SK-N-SH (cell line): ENCODE results near the gene ORMDL3. TPM values are rescaled to one million over a fixed set of nuclear protein-coding genes. Genes with fewer than 3 reads are reported as not detected.

ENCODE experiments used
- CTCF ChIA-PET: fragments of 300-600, 350-600 bp; formaldehyde crosslinking; extraction: SDS; loops from one replicate; lab custom pipeline; 2021; lab: Yijun Ruan, JAX
- POLR2A ChIA-PET: fragments of 350-600 bp; sonication (Branson Sonifier 250); formaldehyde crosslinking; extraction: SDS; loops from one replicate; lab custom pipeline; 2020; ENCODE audit warnings: antibody characterized with exemption, inconsistent platforms; lab: Yijun Ruan, JAX
- DNase-seq: peaks from one replicate; pipeline ENCODE4 v3.0.0; 2012
- H2AFZ ChIP-seq: fragments of 200-600 bp; sonication (generic); 2 replicates; pipeline ENCODE4 v1.8.1; 2016; ENCODE audit warnings: antibody characterized with exemption, mild to moderate bottlenecking, low read depth
- H3F3A ChIP-seq: fragments of 200-600 bp; sonication (generic); replicated peaks from 2 replicates; pipeline ENCODE3; 2016; ENCODE audit warnings: antibody characterized with exemption, mild to moderate bottlenecking; ENCODE audit not compliant: insufficient read depth
- H3K27ac ChIP-seq, 2 experiments: fragments of 200-500 bp in 1 of 2; fragments of 200-600 bp in 1 of 2; sonication (Bioruptor generic) in 1 of 2; sonication (generic), shearing (Covaris generic) in 1 of 2; 2 replicates each; pipeline versions ENCODE4 v1.5.1 to v1.6.1; 2014 to 2016; ENCODE audit warnings: low read depth in 2 of 2, inconsistent platforms in 1 of 2, low read length in 1 of 2, mild to moderate bottlenecking in 1 of 2, mixed read lengths in 1 of 2
- H3K27me3 ChIP-seq: fragments of 200-600 bp; sonication (generic), shearing (Covaris generic); 2 replicates; pipeline ENCODE4 v1.6.1; 2016; ENCODE audit warnings: mixed run types; ENCODE audit not compliant: insufficient read depth
- H3K36me3 ChIP-seq, 2 experiments: fragments of 200-500 bp in 1 of 2; fragments of 200-600 bp in 1 of 2; sonication (Bioruptor generic) in 1 of 2; sonication (generic) in 1 of 2; replicated peaks in 1 of 2; 2 replicates each; pipeline versions ENCODE3 to v1.5.1; 2014 to 2016; ENCODE audit warnings: low read length in 1 of 2, mild to moderate bottlenecking in 1 of 2; ENCODE audit not compliant: insufficient read depth in 2 of 2, control insufficient read depth in 1 of 2
- H3K4me1 ChIP-seq, 2 experiments: fragments of 200-500 bp in 1 of 2; fragments of 200-600 bp in 1 of 2; sonication (Bioruptor generic) in 1 of 2; sonication (generic), shearing (Covaris generic) in 1 of 2; 2 replicates each; pipeline versions ENCODE4 v1.5.1 to v1.6.1; 2014 to 2016; ENCODE audit warnings: low read depth in 1 of 2, low read length in 1 of 2, mixed run types in 1 of 2; ENCODE audit not compliant: insufficient read depth in 2 of 2, control insufficient read depth in 1 of 2
- H3K4me2 ChIP-seq: fragments of 200-600 bp; sonication (generic), shearing (Covaris generic); 2 replicates; pipeline ENCODE4 v1.6.1; 2017; ENCODE audit warnings: mixed run types
- H3K4me3 ChIP-seq, 2 experiments: fragments of 200-500 bp in 1 of 2; fragments of 200-600 bp in 1 of 2; sonication (Bioruptor generic) in 1 of 2; sonication (generic), shearing (Covaris generic) in 1 of 2; 2 replicates each; pipeline versions ENCODE4 v1.5.1 to v1.8.1; 2014 to 2016; ENCODE audit warnings: low read depth in 2 of 2, inconsistent platforms in 1 of 2, low read length in 1 of 2, mild to moderate bottlenecking in 1 of 2, mixed read lengths in 1 of 2, moderate library complexity in 1 of 2
- H3K79me2 ChIP-seq: fragments of 200-600 bp; sonication (generic); 2 replicates; pipeline ENCODE4 v1.8.1; 2017; ENCODE audit warnings: mild to moderate bottlenecking; ENCODE audit not compliant: insufficient read depth
- H3K9ac ChIP-seq: fragments of 200-600 bp; sonication (generic); 2 replicates; pipeline ENCODE4 v1.6.1; 2017; ENCODE audit warnings: mixed run types
- H3K9me2 ChIP-seq: fragments of 200-600 bp; sonication (generic); 2 replicates; pipeline ENCODE4 v1.6.1; 2017; ENCODE audit warnings: mixed run types
- H3K9me3 ChIP-seq: fragments of 200-600 bp; sonication (generic); 2 replicates; pipeline ENCODE4 v1.6.1; 2017; ENCODE audit warnings: mixed run types, mild to moderate bottlenecking, moderate library complexity
- H4K20me1 ChIP-seq: fragments of 200-600 bp; sonication (generic); 2 replicates; pipeline ENCODE4 v1.6.1; 2017; ENCODE audit warnings: mild to moderate bottlenecking, mixed run types; ENCODE audit not compliant: insufficient read depth
- ELF1 ChIP-seq: IDR thresholded peaks from 2 replicates; pipeline ENCODE4 v1.4.0; 2012
- EP300 ChIP-seq, 2 experiments: IDR thresholded peaks; 2 replicates each; pipeline versions ENCODE4 v1.4.0 to v1.6.1; 2012; ENCODE audit warnings: borderline replicate concordance in 1 of 2, low read depth in 1 of 2, low read length in 1 of 2
- JUND ChIP-seq: IDR thresholded peaks from 2 replicates; pipeline ENCODE4 v1.4.0; 2012
- MAX ChIP-seq: IDR thresholded peaks from 2 replicates; pipeline ENCODE4 v1.4.0; 2012; ENCODE audit warnings: low read depth
- MEF2A ChIP-seq: IDR thresholded peaks from 2 replicates; pipeline ENCODE4 v1.4.0; 2012; ENCODE audit warnings: low read depth, borderline replicate concordance
- MXI1 ChIP-seq: IDR thresholded peaks from 2 replicates; pipeline ENCODE4 v1.6.1; 2012; ENCODE audit warnings: mild to moderate bottlenecking, low read depth, low read length, improper control_type of control experiment
- RFX5 ChIP-seq: IDR thresholded peaks from 2 replicates; pipeline ENCODE4 v1.6.1; 2012; ENCODE audit warnings: mild to moderate bottlenecking, improper control_type of control experiment, low read length
- SIN3A ChIP-seq: IDR thresholded peaks from 2 replicates; pipeline ENCODE4 v1.6.1; 2012; ENCODE audit warnings: low read depth, mild to moderate bottlenecking, low read length, moderate library complexity, borderline replicate concordance
- TEAD4 ChIP-seq: IDR thresholded peaks from 2 replicates; pipeline ENCODE4 v1.4.0; 2012; ENCODE audit warnings: mild to moderate bottlenecking, borderline replicate concordance; ENCODE audit not compliant: insufficient read depth
- USF1 ChIP-seq: IDR thresholded peaks from 2 replicates; pipeline ENCODE4 v1.4.0; 2012; ENCODE audit warnings: low read depth, borderline replicate concordance
- WGBS: methylation state at CpG from one replicate; pipeline ENCODE4 v1.1.6; 2017; ENCODE audit warnings: low lambda C conversion rate; 5-methylcytosine and 5-hydroxymethylcytosine counted together
- polyA plus RNA-seq, 3 experiments: library from polyadenylated mRNA; depleted of rRNA; stranded (reverse); fragments of >200 nt; gene quantifications; 2 replicates each; pipeline ENCODE4 v1.2.3, GENCODE V29; 2012
- TF ChIP-seq, protein P1 (sequence below): fragments of 150-350 bp; IDR thresholded peaks from 2 replicates; pipeline ENCODE4 v1.6.1; 2017; ENCODE audit warnings: antibody characterized with exemption, low read length, low read depth, borderline replicate concordance
- TF ChIP-seq, protein P2 (sequence below): IDR thresholded peaks from 2 replicates; pipeline ENCODE4; 2012

ORMDL3 gene
- polyA plus RNA-seq, 1 of the 3 experiments (the other 2 are of a cell fraction), result 27.8 TPM

GRCh38 chr17:39924691-39925055, 2.7 kb downstream of the ORMDL3 start (continued):
- TF ChIP-seq JUND, result no peak
- no peak for TF ChIP-seq ELF1
- no peak for TF ChIP-seq TEAD4
- TF ChIP-seq EP300 (IDR thresholded peaks at IDR 0.05; ENCODE audit: borderline replicate concordance in 1 of 2, low read depth in 1 of 2, low read length in 1 of 2), result no peak

- Histone ChIP-seq H2AFZ (no peak overlapping the region), H3K9me3 (no peaks in the 10 kb centered on the region), H3K4me2 (no peak overlapping the region), H3K27me3 (no peaks in the 10 kb centered on the region), H3K27ac (no peak overlapping the region), H4K20me1 (peaks cover 29% of the 10 kb centered on the region), H3K4me3 (no peak overlapping the region), H3K4me1 (peaks cover 8 to 32% of the 10 kb centered on the region in 2 experiments; a peak in 3 of 4 replicates), H3K79me2 (peaks cover 37% of the 10 kb centered on the region), H3K9ac (no peak overlapping the region), H3F3A (peaks cover 11% of the 10 kb centered on the region), H3K9me2 (no peaks in the 10 kb centered on the region), H3K36me3 (peaks cover 9 to 41% of the 10 kb centered on the region in 2 experiments)
- TF ChIP-seq MAX (no peak), RFX5 (no peak), SIN3A (no peak), MEF2A (no peak), MXI1 (no peak), USF1 (no peak), ELF1 (no peak)
- TF ChIP-seq, protein P1, sequence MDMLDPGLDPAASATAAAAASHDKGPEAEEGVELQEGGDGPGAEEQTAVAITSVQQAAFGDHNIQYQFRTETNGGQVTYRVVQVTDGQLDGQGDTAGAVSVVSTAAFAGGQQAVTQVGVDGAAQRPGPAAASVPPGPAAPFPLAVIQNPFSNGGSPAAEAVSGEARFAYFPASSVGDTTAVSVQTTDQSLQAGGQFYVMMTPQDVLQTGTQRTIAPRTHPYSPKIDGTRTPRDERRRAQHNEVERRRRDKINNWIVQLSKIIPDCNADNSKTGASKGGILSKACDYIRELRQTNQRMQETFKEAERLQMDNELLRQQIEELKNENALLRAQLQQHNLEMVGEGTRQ, result no peak
- TF ChIP-seq, protein P2, sequence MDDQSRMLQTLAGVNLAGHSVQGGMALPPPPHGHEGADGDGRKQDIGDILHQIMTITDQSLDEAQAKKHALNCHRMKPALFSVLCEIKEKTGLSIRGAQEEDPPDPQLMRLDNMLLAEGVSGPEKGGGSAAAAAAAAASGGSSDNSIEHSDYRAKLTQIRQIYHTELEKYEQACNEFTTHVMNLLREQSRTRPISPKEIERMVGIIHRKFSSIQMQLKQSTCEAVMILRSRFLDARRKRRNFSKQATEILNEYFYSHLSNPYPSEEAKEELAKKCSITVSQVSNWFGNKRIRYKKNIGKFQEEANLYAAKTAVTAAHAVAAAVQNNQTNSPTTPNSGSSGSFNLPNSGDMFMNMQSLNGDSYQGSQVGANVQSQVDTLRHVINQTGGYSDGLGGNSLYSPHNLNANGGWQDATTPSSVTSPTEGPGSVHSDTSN, result no peak
- 88% methylated on average over 14 of the region's 17 CpGs for WGBS
- no peak for DNase-seq
- ChIA-PET CTCF (no interaction called here), POLR2A (no interaction called here)
Measured at GRCh38 chr17:39923836-39924690, 3.3 kb downstream of the ORMDL3 start.
